NCI-H2196 treated with DMSO at 0.1 percent for 48 hours (cell line): Measurements from ENCODE around the gene USHBP1.
A peak's percentile ranks its signal among the peaks of the same experiment; 100 is the strongest.

Experiments
- DNase-seq: peaks from one replicate; lab custom pipeline; 2025; ENCODE audit not compliant: unreplicated experiment; lab: John Stamatoyannopoulos, UW

USHBP1 gene

GRCh38 chr19:17263712-17264640 lies 569 bp downstream of the USHBP1 start:
- no peak for DNase-seq

- no peak for DNase-seq
Measured at GRCh38 chr19:17262557-17262956, 2.0 kb downstream of the USHBP1 start.

- peak; percentile 74 for DNase-seq
Measured at GRCh38 chr19:17260842-17261325, 3.7 kb downstream of the USHBP1 start.

- DNase-seq, result no peak
Measured at GRCh38 chr19:17259934-17260333, 4.6 kb downstream of the USHBP1 start.

GRCh38 chr19:17259118-17259780 lies 5.3 kb downstream of the USHBP1 start:
- DNase-seq, result no peak

GRCh38 chr19:17256130-17256529 lies 8.4 kb downstream of the USHBP1 start:
- no peak for DNase-seq

GRCh38 chr19:17255150-17255621 lies 9.4 kb downstream of the USHBP1 start:
- peak; percentile 36 for DNase-seq

GRCh38 chr19:17254636-17255035 lies 9.9 kb downstream of the USHBP1 start:
- no peak for DNase-seq

- no peak for DNase-seq
Measured at GRCh38 chr19:17249887-17250548, 14.5 kb downstream of the USHBP1 start.

GRCh38 chr19:17248011-17248776 lies 16.4 kb downstream of the USHBP1 start:
- peak; percentile 52 for DNase-seq

GRCh38 chr19:17246681-17247425 lies 17.7 kb downstream of the USHBP1 start:
- DNase-seq, result peak; percentile 67

- no peak for DNase-seq
Measured at GRCh38 chr19:17245535-17245984, 19.0 kb downstream of the USHBP1 start, which contains the start of gene NR2F6. TSS of gene NR2F6 (minus strand) at chr19:17245919. CDS start at chr19:17245220, 699 bp downstream.

- DNase-seq, result no peak
Measured at GRCh38 chr19:17244618-17245534, 19.7 kb downstream of the USHBP1 start.

- DNase-seq, result no peak
Measured at GRCh38 chr19:17243830-17244617, 20.5 kb downstream of the USHBP1 start.

- no peak for DNase-seq
Measured at GRCh38 chr19:17243211-17243829, 21.2 kb downstream of the USHBP1 start.

- DNase-seq, result no peak
Measured at GRCh38 chr19:17242431-17243208, 21.9 kb downstream of the USHBP1 start.
